ENCODE results near the gene POU6F1.

The POU6F1 gene

GRCh38 chr12:51198568-51199365 is 19.1 kb downstream of the POU6F1 start:
- Histone ChIP-seq H3K4me2 (ENCODE audit: low read length) (no peak overlapping the region), H3K4me3 (ENCODE audit: low read depth, low read length) (no peak overlapping the region), H3K27me3 (ENCODE audit: insufficient read depth, low read length) (no peaks in the 10 kb centered on the region), H4K91ac (ENCODE audit: low read depth, low read length) (no peak overlapping the region), H2AK5ac (ENCODE audit: low read length) (no peak overlapping the region), H3K4me1 (ENCODE audit: control insufficient read depth in 1 of 2, insufficient read depth in 2 of 2, low read length in 2 of 2) (no peaks in the 10 kb centered on the region), H3K79me2 (ENCODE audit: control insufficient read depth, insufficient read depth, low read length, poor library complexity) (no peaks in the 10 kb centered on the region), H3K9me3 (ENCODE audit: insufficient read depth, low read depth, low read length) (no peaks in the 10 kb centered on the region), H3K14ac (ENCODE audit: low read length) (no peak overlapping the region), H3K23ac (ENCODE audit: low read length) (no peak overlapping the region), H3K36me3 (ENCODE audit: control insufficient read depth in 1 of 2, insufficient read depth in 2 of 2, low read length in 2 of 2) (no peaks in the 10 kb centered on the region), H2BK5ac (ENCODE audit: low read depth, low read length, poor library complexity) (no peak overlapping the region), H3K4ac (ENCODE audit: low read depth, low read length) (no peak overlapping the region), H3K79me1 (ENCODE audit: low read length) (no peaks in the 10 kb centered on the region), H3K9ac (ENCODE audit: low read length) (no peak overlapping the region), H2BK12ac (ENCODE audit: low read length) (no peak overlapping the region), H4K12ac (ENCODE audit: low read depth, low read length) (no peak overlapping the region), H3K18ac (ENCODE audit: low read length) (no peak overlapping the region), H2BK120ac (ENCODE audit: insufficient read depth, low read length, poor library complexity) (no peak overlapping the region), H4K8ac (ENCODE audit: low read depth, low read length) (no peak overlapping the region), H2AFZ (ENCODE audit: insufficient read depth, low read length, poor library complexity) (no peak overlapping the region), H3K27ac (ENCODE audit: low read depth, low read length) (no peak overlapping the region)
- no CpG with 5 or more reads among the region's 16 CpGs for WGBS (ENCODE audit: extremely low coverage, insufficient coverage, insufficient read length)
- DNase-seq, result no peak

GRCh38 chr12:51197736-51198567 is 19.9 kb downstream of the POU6F1 start:
- Histone ChIP-seq H3K18ac (ENCODE audit: low read length) (no peak overlapping the region), H3K4ac (ENCODE audit: low read depth, low read length) (no peak overlapping the region), H2BK120ac (ENCODE audit: insufficient read depth, low read length, poor library complexity) (no peak overlapping the region), H3K27ac (ENCODE audit: low read depth, low read length) (no peak overlapping the region), H2BK12ac (ENCODE audit: low read length) (no peak overlapping the region), H2AFZ (ENCODE audit: insufficient read depth, low read length, poor library complexity) (no peak overlapping the region), H3K23ac (ENCODE audit: low read length) (no peak overlapping the region), H4K12ac (ENCODE audit: low read depth, low read length) (no peak overlapping the region), H3K4me2 (ENCODE audit: low read length) (no peak overlapping the region), H3K79me1 (ENCODE audit: low read length) (no peaks in the 10 kb centered on the region), H2AK5ac (ENCODE audit: low read length) (no peak overlapping the region), H3K27me3 (ENCODE audit: insufficient read depth, low read length) (no peaks in the 10 kb centered on the region), H4K8ac (ENCODE audit: low read depth, low read length) (no peak overlapping the region), H3K4me1 (ENCODE audit: control insufficient read depth in 1 of 2, insufficient read depth in 2 of 2, low read length in 2 of 2) (no peaks in the 10 kb centered on the region), H4K91ac (ENCODE audit: low read depth, low read length) (no peak overlapping the region), H3K79me2 (ENCODE audit: control insufficient read depth, insufficient read depth, low read length, poor library complexity) (no peaks in the 10 kb centered on the region), H3K14ac (ENCODE audit: low read length) (no peak overlapping the region), H3K9ac (ENCODE audit: low read length) (no peak overlapping the region), H3K4me3 (ENCODE audit: low read depth, low read length) (no peak overlapping the region), H2BK5ac (ENCODE audit: low read depth, low read length, poor library complexity) (no peak overlapping the region), H3K9me3 (ENCODE audit: insufficient read depth, low read depth, low read length) (no peaks in the 10 kb centered on the region), H3K36me3 (ENCODE audit: control insufficient read depth in 1 of 2, insufficient read depth in 2 of 2, low read length in 2 of 2) (no peaks in the 10 kb centered on the region)
- no peak for DNase-seq
- WGBS (ENCODE audit: extremely low coverage, insufficient coverage, insufficient read length), result no CpG with 5 or more reads among the region's 38 CpGs

- Histone ChIP-seq H3K9ac (ENCODE audit: low read length) (no peak overlapping the region), H3K4ac (ENCODE audit: low read depth, low read length) (no peak overlapping the region), H4K8ac (ENCODE audit: low read depth, low read length) (no peak overlapping the region), H3K79me1 (ENCODE audit: low read length) (no peaks in the 10 kb centered on the region), H2AK5ac (ENCODE audit: low read length) (no peak overlapping the region), H3K79me2 (ENCODE audit: control insufficient read depth, insufficient read depth, low read length, poor library complexity) (no peaks in the 10 kb centered on the region), H3K4me2 (ENCODE audit: low read length) (no peak overlapping the region), H3K18ac (ENCODE audit: low read length) (no peak overlapping the region), H3K27ac (ENCODE audit: low read depth, low read length) (no peak overlapping the region), H3K9me3 (ENCODE audit: insufficient read depth, low read depth, low read length) (no peaks in the 10 kb centered on the region), H3K23ac (ENCODE audit: low read length) (no peak overlapping the region), H4K91ac (ENCODE audit: low read depth, low read length) (no peak overlapping the region), H3K14ac (ENCODE audit: low read length) (no peak overlapping the region), H2BK5ac (ENCODE audit: low read depth, low read length, poor library complexity) (no peak overlapping the region), H3K4me3 (ENCODE audit: low read depth, low read length) (no peak overlapping the region), H4K12ac (ENCODE audit: low read depth, low read length) (no peak overlapping the region), H3K36me3 (ENCODE audit: control insufficient read depth in 1 of 2, insufficient read depth in 2 of 2, low read length in 2 of 2) (no peaks in the 10 kb centered on the region), H3K4me1 (ENCODE audit: control insufficient read depth in 1 of 2, insufficient read depth in 2 of 2, low read length in 2 of 2) (no peaks in the 10 kb centered on the region), H2AFZ (ENCODE audit: insufficient read depth, low read length, poor library complexity) (no peak overlapping the region), H2BK12ac (ENCODE audit: low read length) (no peak overlapping the region), H2BK120ac (ENCODE audit: insufficient read depth, low read length, poor library complexity) (no peak overlapping the region), H3K27me3 (ENCODE audit: insufficient read depth, low read length) (no peaks in the 10 kb centered on the region)
- WGBS (ENCODE audit: extremely low coverage, insufficient coverage, insufficient read length), result no CpG with 5 or more reads among the region's 9 CpGs
- DNase-seq, result no peak
Observed at GRCh38 chr12:51196547-51196946, 21.3 kb downstream of the POU6F1 start.

GRCh38 chr12:51195841-51196240 is 22.0 kb downstream of the POU6F1 start:
- Histone ChIP-seq H2BK120ac (ENCODE audit: insufficient read depth, low read length, poor library complexity) (no peak overlapping the region), H4K8ac (ENCODE audit: low read depth, low read length) (no peak overlapping the region), H2AFZ (ENCODE audit: insufficient read depth, low read length, poor library complexity) (no peak overlapping the region), H3K4me3 (ENCODE audit: low read depth, low read length) (no peak overlapping the region), H3K9me3 (ENCODE audit: insufficient read depth, low read depth, low read length) (no peaks in the 10 kb centered on the region), H3K27ac (ENCODE audit: low read depth, low read length) (no peak overlapping the region), H3K9ac (ENCODE audit: low read length) (no peak overlapping the region), H3K4me1 (ENCODE audit: control insufficient read depth in 1 of 2, insufficient read depth in 2 of 2, low read length in 2 of 2) (no peaks in the 10 kb centered on the region), H3K27me3 (ENCODE audit: insufficient read depth, low read length) (no peaks in the 10 kb centered on the region), H2BK12ac (ENCODE audit: low read length) (no peak overlapping the region), H3K4me2 (ENCODE audit: low read length) (no peak overlapping the region), H3K18ac (ENCODE audit: low read length) (no peak overlapping the region), H3K79me2 (ENCODE audit: control insufficient read depth, insufficient read depth, low read length, poor library complexity) (no peaks in the 10 kb centered on the region), H4K12ac (ENCODE audit: low read depth, low read length) (no peak overlapping the region), H4K91ac (ENCODE audit: low read depth, low read length) (no peak overlapping the region), H3K23ac (ENCODE audit: low read length) (no peak overlapping the region), H3K79me1 (ENCODE audit: low read length) (no peaks in the 10 kb centered on the region), H3K14ac (ENCODE audit: low read length) (no peak overlapping the region), H3K36me3 (ENCODE audit: control insufficient read depth in 1 of 2, insufficient read depth in 2 of 2, low read length in 2 of 2) (no peaks in the 10 kb centered on the region), H2AK5ac (ENCODE audit: low read length) (no peak overlapping the region), H2BK5ac (ENCODE audit: low read depth, low read length, poor library complexity) (no peak overlapping the region), H3K4ac (ENCODE audit: low read depth, low read length) (no peak overlapping the region)
- no CpG with 5 or more reads among the region's 7 CpGs for WGBS (ENCODE audit: extremely low coverage, insufficient coverage, insufficient read length)
- DNase-seq, result no peak

Data from trophoblast cell (in vitro differentiated cells and primary cell).